ENCODE results near the gene NOD2. TPM values are rescaled to one million over a fixed set of nuclear protein-coding genes. Genes with fewer than 3 reads are reported as not detected.

Gene NOD2
- total RNA-seq, 1 experiment from 2014 or later = 0.70 TPM

GRCh38 chr16:50774960-50775359, 81.6 kb downstream of the NOD2 start:
- no TSS peak for BruUV-seq (replicated peaks)
- CTCF ChIA-PET = no interaction called here
- Histone ChIP-seq H2AFZ (no peak overlapping the region), H3K9me2 (ENCODE audit: insufficient read depth) (no peaks in the 10 kb centered on the region), H3K27me3 (ENCODE audit: insufficient read depth, low read depth) (no peaks in the 10 kb centered on the region), H3K27ac (no peak overlapping the region), H3F3A (ENCODE audit: insufficient read depth, low read depth) (no peaks in the 10 kb centered on the region), H3K4me2 (no peak overlapping the region), H3K4me3 (no peak overlapping the region), H3K79me2 (ENCODE audit: low read depth) (no peaks in the 10 kb centered on the region), H3K9me3 (ENCODE audit: insufficient read depth, low read depth) (no peaks in the 10 kb centered on the region), H3K36me3 (ENCODE audit: low read depth) (no peaks in the 10 kb centered on the region), H3K4me1 (replicated peaks; ENCODE audit: insufficient read depth) (no peaks in the 10 kb centered on the region), H4K20me1 (ENCODE audit: insufficient read depth) (no peaks in the 10 kb centered on the region)
- no peak for DNase-seq
- POLR2A ChIA-PET (ENCODE audit: unreplicated experiment) = no interaction called here
- intact Hi-C loops (cut with micrococcal nuclease; ENCODE audit: unreplicated experiment) = no loop called here
- TF ChIP-seq EZH2 (IDR thresholded peaks at IDR 0.05; ENCODE audit: low read depth) = no peak
- TF ChIP-seq, protein P1, sequence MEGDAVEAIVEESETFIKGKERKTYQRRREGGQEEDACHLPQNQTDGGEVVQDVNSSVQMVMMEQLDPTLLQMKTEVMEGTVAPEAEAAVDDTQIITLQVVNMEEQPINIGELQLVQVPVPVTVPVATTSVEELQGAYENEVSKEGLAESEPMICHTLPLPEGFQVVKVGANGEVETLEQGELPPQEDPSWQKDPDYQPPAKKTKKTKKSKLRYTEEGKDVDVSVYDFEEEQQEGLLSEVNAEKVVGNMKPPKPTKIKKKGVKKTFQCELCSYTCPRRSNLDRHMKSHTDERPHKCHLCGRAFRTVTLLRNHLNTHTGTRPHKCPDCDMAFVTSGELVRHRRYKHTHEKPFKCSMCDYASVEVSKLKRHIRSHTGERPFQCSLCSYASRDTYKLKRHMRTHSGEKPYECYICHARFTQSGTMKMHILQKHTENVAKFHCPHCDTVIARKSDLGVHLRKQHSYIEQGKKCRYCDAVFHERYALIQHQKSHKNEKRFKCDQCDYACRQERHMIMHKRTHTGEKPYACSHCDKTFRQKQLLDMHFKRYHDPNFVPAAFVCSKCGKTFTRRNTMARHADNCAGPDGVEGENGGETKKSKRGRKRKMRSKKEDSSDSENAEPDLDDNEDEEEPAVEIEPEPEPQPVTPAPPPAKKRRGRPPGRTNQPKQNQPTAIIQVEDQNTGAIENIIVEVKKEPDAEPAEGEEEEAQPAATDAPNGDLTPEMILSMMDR (conservative IDR thresholded peaks at IDR 0.05) = no peak

GRCh38 chr16:50776037-50776436, 82.6 kb downstream of the NOD2 start:
- Histone ChIP-seq H2AFZ (no peak overlapping the region), H3F3A (ENCODE audit: insufficient read depth, low read depth) (no peaks in the 10 kb centered on the region), H4K20me1 (ENCODE audit: insufficient read depth) (no peaks in the 10 kb centered on the region), H3K9me3 (ENCODE audit: insufficient read depth, low read depth) (no peaks in the 10 kb centered on the region), H3K4me3 (no peak overlapping the region), H3K36me3 (ENCODE audit: low read depth) (no peaks in the 10 kb centered on the region), H3K27me3 (ENCODE audit: insufficient read depth, low read depth) (no peaks in the 10 kb centered on the region), H3K27ac (no peak overlapping the region), H3K9me2 (ENCODE audit: insufficient read depth) (no peaks in the 10 kb centered on the region), H3K79me2 (ENCODE audit: low read depth) (no peaks in the 10 kb centered on the region), H3K4me1 (replicated peaks; ENCODE audit: insufficient read depth) (no peaks in the 10 kb centered on the region), H3K4me2 (no peak overlapping the region)
- TF ChIP-seq, protein P1 (conservative IDR thresholded peaks at IDR 0.05) = no peak
- TF ChIP-seq EZH2 (IDR thresholded peaks at IDR 0.05; ENCODE audit: low read depth) = no peak
- intact Hi-C loops (cut with micrococcal nuclease; ENCODE audit: unreplicated experiment) = no loop called here
- DNase-seq = no peak
- POLR2A ChIA-PET (ENCODE audit: unreplicated experiment) = no interaction called here
- CTCF ChIA-PET = no interaction called here
- no TSS peak for BruUV-seq (replicated peaks)

- POLR2A ChIA-PET (ENCODE audit: unreplicated experiment) = interaction anchor here (0.6 kb wide), 1 partner anchor 494 kb away, joined by 3 read pairs; no protein-coding TSS in a partner anchor
- no peaks in the 10 kb centered on the region for H3K9me2 ChIP-seq (ENCODE audit: insufficient read depth)
- no peak overlapping the region for H3K4me3 ChIP-seq
- no peak overlapping the region for H3K27ac ChIP-seq
- H4K20me1 ChIP-seq (ENCODE audit: insufficient read depth) = no peaks in the 10 kb centered on the region
- H3K9me3 ChIP-seq (ENCODE audit: insufficient read depth, low read depth) = no peaks in the 10 kb centered on the region
- no peaks in the 10 kb centered on the region for H3K79me2 ChIP-seq (ENCODE audit: low read depth)
- no peak for DNase-seq
- intact Hi-C loops (cut with micrococcal nuclease; ENCODE audit: unreplicated experiment) = no loop called here
- CTCF ChIA-PET = interaction anchor here (0.7 kb wide), 1 partner anchor 110 kb away, joined by 3 read pairs; no protein-coding TSS in a partner anchor
- H3K27me3 ChIP-seq (ENCODE audit: insufficient read depth, low read depth) = no peaks in the 10 kb centered on the region
- H3K36me3 ChIP-seq (ENCODE audit: low read depth) = no peaks in the 10 kb centered on the region
- H3K4me1 ChIP-seq (replicated peaks; ENCODE audit: insufficient read depth) = no peaks in the 10 kb centered on the region
- H3K4me2 ChIP-seq = no peak overlapping the region
- H3F3A ChIP-seq (ENCODE audit: insufficient read depth, low read depth) = no peaks in the 10 kb centered on the region
- TF ChIP-seq EZH2 (IDR thresholded peaks at IDR 0.05; ENCODE audit: low read depth) = no peak
- TF ChIP-seq, protein P1 (conservative IDR thresholded peaks at IDR 0.05) = no peak
- H2AFZ ChIP-seq = no peak overlapping the region
- BruUV-seq (replicated peaks) = no TSS peak
Observed at GRCh38 chr16:50778284-50779163, 85.1 kb downstream of the NOD2 start.
